ENCODE results near the gene SSU72. TPM values are rescaled to one million over a fixed set of nuclear protein-coding genes. Genes with fewer than 3 reads are reported as not detected.
A peak's percentile ranks its signal among the peaks of the same experiment; 100 is the strongest.

The SSU72 gene
- total RNA-seq, 1 donor from 2014 or later, result 104 TPM

DNA sequence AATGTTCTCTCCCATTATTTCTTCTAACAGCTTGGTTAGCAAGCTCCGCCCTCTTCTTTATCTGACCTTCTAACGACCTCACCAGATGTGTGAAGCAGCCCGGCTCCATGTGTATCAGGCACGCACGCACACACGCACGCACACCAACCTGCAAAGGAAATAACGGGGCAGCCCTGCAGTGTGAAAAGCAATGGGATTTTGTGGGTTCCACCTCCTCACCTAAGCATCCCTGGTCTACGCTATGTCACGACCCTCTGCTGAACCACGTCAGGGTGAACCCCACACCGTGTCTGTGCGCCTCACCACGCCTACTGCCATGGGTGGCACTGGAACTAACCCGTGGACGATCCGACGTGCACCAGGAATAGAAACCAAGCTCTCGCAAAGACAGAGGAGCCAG lies 10.4 kb downstream of the SSU72 start:
- Histone ChIP-seq H3K27ac (replicated peaks) (peak overlapping the region; percentile 46), H3K9me3 (replicated peaks) (no peaks in the 10 kb centered on the region), H3K4me1 (peaks cover 75% of the 10 kb centered on the region), H3K36me3 (peaks cover 50% of the 10 kb centered on the region), H3K4me3 (no peak overlapping the region), H3K27me3 (ENCODE audit: low read depth) (no peaks in the 10 kb centered on the region)
- TF ChIP-seq, protein P1, sequence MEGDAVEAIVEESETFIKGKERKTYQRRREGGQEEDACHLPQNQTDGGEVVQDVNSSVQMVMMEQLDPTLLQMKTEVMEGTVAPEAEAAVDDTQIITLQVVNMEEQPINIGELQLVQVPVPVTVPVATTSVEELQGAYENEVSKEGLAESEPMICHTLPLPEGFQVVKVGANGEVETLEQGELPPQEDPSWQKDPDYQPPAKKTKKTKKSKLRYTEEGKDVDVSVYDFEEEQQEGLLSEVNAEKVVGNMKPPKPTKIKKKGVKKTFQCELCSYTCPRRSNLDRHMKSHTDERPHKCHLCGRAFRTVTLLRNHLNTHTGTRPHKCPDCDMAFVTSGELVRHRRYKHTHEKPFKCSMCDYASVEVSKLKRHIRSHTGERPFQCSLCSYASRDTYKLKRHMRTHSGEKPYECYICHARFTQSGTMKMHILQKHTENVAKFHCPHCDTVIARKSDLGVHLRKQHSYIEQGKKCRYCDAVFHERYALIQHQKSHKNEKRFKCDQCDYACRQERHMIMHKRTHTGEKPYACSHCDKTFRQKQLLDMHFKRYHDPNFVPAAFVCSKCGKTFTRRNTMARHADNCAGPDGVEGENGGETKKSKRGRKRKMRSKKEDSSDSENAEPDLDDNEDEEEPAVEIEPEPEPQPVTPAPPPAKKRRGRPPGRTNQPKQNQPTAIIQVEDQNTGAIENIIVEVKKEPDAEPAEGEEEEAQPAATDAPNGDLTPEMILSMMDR (IDR thresholded peaks at IDR 0.05; ENCODE audit: borderline replicate concordance), result no peak
- intact Hi-C loops (cut with micrococcal nuclease), result no loop called here
- DNase-seq, result no peak

DNA sequence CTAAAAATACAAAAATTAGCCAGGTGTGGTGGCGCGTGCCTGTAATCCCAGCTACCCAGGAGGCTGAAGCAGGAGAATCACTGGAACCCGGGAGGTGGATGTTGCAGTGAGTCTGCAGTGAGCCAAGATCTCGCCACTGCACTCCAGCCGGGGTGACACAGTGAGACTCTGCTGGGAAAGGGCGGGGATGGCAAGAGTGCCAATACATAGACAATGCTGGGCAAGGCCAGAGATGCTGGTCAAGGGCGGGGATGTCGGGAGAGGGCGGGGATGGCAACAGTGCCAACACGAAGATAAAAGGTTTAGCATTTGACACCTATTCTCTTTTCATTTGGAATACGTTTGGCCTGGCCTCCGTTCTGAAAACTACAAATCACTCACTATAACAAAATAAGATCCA lies 11.0 kb downstream of the SSU72 start:
- TF ChIP-seq, protein P1 (IDR thresholded peaks at IDR 0.05; ENCODE audit: borderline replicate concordance), result no peak
- peaks cover 50% of the 10 kb centered on the region for H3K36me3 ChIP-seq
- intact Hi-C loops (cut with micrococcal nuclease), result no loop called here

DNA sequence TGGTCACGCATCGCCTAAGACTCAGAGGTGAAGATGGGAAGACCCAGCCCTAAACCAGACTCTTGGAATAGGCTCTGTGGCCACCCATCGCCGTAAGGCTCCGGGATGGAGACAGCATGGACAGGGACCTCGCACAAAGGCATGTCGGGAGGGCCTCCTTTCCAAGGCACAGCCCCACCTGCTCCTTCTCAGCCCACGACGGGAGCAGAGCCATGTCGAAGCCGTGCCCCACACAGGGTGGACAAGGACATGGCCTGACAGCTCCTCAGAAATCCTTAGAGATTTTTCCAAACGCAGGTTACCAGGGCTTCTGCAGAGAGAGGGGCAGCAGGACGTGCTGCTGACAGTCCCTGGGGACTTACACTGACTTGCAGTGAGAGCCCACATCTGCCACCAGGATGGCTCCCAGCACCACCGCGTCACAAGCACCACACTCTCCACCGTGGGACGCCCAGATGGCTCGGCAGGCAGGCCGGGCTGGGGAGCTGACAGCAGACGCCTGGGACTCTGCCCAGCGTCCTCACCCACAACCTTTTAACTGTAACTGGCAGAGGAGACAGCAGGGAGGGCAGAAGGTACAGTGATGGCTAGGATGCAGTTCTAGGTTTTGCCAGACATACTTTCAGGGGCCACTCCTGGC lies 12.0 kb downstream of the SSU72 start:
- DNase-seq, result peak; percentile 55
- no peaks in the 10 kb centered on the region for H3K27me3 ChIP-seq (ENCODE audit: low read depth)
- intact Hi-C loops (cut with micrococcal nuclease), result no loop called here
- H3K4me3 ChIP-seq, result no peak overlapping the region
- H3K4me1 ChIP-seq, result peaks cover 61% of the 10 kb centered on the region
- H3K9me3 ChIP-seq (replicated peaks), result no peaks in the 10 kb centered on the region
- peaks cover 50% of the 10 kb centered on the region for H3K36me3 ChIP-seq
- H3K27ac ChIP-seq (replicated peaks), result peak overlapping the region; percentile 46
- TF ChIP-seq, protein P1 (IDR thresholded peaks at IDR 0.05; ENCODE audit: borderline replicate concordance), result no peak

More for the DNA sequence above, 11.0 kb downstream of the SSU72 start:
- H3K27ac ChIP-seq (replicated peaks), result peak overlapping the region; percentile 46
- H3K9me3 ChIP-seq (replicated peaks), result no peaks in the 10 kb centered on the region
- no peak for DNase-seq
- H3K27me3 ChIP-seq (ENCODE audit: low read depth), result no peaks in the 10 kb centered on the region
- no peak overlapping the region for H3K4me3 ChIP-seq
- H3K4me1 ChIP-seq, result peaks cover 71% of the 10 kb centered on the region

DNA sequence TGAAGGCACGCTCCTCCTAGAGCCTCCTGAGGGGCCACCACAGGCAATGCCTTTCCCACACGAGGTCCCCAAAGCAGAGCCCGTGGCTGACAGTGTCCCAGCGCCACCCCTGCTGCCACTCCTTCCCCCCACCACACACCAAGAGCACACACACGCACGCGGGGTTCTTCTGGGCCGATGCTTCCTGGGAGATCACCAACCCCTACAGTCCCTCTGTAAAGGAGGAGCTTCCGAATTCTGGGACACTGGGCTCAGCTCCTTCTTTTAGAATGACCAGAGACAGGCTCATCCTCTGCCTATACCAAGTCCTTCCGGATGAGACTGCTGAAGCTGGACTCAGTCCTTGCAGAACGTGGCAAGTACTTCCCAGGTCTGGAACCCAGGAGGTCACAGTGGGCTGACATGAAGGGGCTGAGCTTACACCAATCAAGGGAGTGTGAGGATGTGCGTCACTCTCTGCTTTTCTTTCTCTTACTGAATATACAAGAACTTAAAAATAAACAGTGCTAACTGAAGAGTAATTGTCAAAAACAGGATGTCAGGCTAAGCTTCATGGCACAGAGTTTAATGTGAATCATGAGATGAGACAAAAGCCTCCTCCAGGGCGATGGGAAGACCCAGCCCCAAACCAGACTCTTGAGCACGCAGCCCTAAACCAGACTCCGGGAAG lies 12.7 kb downstream of the SSU72 start:
- no peaks in the 10 kb centered on the region for H3K9me3 ChIP-seq (replicated peaks)
- TF ChIP-seq, protein P1 (IDR thresholded peaks at IDR 0.05; ENCODE audit: borderline replicate concordance), result no peak
- peaks cover 50% of the 10 kb centered on the region for H3K36me3 ChIP-seq
- H3K4me1 ChIP-seq, result peaks cover 54% of the 10 kb centered on the region
- no peak for DNase-seq
- no peaks in the 10 kb centered on the region for H3K27me3 ChIP-seq (ENCODE audit: low read depth)
- no peak overlapping the region for H3K4me3 ChIP-seq
- intact Hi-C loops (cut with micrococcal nuclease), result no loop called here
- H3K27ac ChIP-seq (replicated peaks), result peak overlapping the region; percentile 46

DNA sequence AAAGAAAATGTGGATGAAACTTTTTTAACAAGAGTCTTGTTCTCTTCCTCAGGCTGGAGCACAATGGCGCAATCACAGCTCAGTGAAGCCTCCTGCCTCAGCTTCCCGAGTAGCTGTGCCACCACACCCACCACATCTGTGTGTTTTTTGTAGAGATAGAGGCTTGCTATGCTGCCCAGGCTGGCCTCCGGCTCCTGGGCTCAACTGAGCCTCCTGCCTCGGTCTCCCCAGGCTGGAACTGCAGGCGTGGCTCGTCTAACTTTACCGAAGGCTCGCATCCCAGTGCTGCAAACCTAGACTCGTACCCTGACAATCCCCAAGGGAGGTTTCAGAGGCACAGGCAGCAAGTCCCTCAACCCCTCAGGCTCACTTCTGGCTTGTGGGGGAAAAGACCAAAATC lies 14.5 kb downstream of the SSU72 start:
- no peaks in the 10 kb centered on the region for H3K9me3 ChIP-seq (replicated peaks)
- H3K4me3 ChIP-seq, result no peak overlapping the region
- intact Hi-C loops (cut with micrococcal nuclease), result no loop called here
- H3K36me3 ChIP-seq, result peaks cover 50% of the 10 kb centered on the region
- TF ChIP-seq, protein P1 (IDR thresholded peaks at IDR 0.05; ENCODE audit: borderline replicate concordance), result no peak
- no peaks in the 10 kb centered on the region for H3K27me3 ChIP-seq (ENCODE audit: low read depth)
- H3K27ac ChIP-seq (replicated peaks), result no peak overlapping the region
- H3K4me1 ChIP-seq, result peaks cover 38% of the 10 kb centered on the region
- no peak for DNase-seq

All from left ventricle myocardium inferior (tissue), 1 donor.